HG02798 (cell line): ENCODE results near the gene TANK.
"Not testable (repeated sequence)": the region's sequence is repeated elsewhere in the genome, so short reads cannot be mapped to it uniquely, and the experiment has no call there.

Experiments used
- ATAC-seq: cut with Tn5 transposase; IDR thresholded peaks from one replicate; pipeline ENCODE4 v1.9.1; 2021; ENCODE audit warnings: mild to moderate bottlenecking; ENCODE audit not compliant: unreplicated experiment, poor library complexity

TANK gene

DNA sequence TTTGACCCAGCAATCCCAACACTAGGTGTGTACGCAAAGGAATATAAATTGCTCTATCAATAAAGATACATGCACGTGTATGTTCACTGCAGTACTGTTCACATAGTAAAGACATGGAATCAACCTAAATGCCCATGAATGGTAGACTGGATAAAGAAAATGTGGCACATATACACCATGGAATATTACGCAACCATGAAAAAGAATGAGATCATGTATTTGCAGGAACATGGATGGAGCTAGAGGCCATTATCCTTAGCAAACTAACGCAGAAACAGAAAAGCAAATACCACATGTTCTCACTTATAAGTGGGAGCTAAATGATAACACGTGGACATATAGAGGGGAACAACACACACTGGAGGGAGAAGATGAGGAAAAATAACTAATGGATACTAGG is 27.8 kb upstream of the TANK start:
- ATAC-seq: not testable (repeated sequence)

DNA sequence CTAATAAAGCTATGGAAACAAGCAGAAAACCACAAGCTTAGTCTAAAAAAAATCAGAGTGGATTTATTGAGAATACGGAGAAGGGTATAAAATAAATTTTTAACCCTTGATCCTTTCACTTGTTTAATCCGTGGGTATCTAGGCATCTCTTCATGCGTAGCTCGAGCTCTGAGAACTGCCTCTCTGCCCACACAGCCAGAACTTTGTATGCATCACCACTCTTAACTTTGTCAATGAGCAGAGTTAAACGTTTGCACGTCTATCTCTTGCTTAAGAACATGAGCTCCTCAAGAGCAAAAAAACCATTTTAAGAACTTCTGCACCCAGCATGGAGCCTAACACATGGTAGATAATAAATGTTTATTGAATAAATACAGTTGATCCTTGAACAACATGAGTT is 26.9 kb upstream of the TANK start:
- ATAC-seq: no peak

DNA sequence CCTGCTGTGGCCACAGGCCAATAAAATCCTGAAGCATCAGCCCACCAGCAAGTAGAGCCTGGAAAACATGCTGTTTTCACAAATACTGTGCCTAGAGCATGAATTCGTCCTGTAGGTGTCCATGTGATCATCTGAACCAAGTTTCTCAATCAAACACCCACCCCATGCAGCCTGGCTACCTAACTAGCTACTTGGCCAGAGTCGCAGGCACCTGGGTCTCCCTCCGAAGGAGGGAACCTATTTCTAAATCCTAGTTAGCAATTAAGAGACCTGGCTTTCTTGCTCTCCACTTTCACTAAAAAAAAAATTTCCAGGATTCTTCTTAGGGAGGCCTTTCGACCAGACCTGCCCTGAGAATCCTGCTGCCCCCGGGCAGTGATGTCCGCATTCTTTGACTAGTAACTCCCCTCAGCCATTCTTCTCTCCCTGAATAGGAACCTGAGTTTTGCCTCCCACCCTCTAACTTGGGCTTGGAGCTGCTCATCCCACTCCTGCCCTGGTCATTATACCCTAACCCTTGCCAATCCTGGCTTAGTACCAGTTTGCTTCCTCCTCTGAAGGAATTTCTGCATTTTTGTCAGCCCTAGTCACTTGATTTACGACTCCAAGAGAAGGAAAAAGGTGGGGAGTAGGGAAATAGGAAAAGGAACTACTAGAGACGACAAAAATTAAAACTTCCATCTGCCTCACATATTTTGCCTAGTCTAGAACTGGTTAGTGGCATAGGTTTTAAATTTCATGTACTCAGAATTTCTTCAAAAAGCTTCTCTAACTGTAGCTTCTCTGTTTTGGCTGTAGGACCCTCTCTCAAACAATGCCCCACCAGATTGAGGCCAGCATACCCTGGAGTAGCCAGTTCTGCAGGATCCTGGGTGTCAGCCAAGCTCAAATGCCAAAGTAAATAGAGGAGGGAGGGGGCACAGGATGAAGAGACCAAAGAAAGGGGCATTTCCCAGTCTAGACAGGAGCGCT is 25.4 kb upstream of the TANK start:
- no peak for ATAC-seq

DNA sequence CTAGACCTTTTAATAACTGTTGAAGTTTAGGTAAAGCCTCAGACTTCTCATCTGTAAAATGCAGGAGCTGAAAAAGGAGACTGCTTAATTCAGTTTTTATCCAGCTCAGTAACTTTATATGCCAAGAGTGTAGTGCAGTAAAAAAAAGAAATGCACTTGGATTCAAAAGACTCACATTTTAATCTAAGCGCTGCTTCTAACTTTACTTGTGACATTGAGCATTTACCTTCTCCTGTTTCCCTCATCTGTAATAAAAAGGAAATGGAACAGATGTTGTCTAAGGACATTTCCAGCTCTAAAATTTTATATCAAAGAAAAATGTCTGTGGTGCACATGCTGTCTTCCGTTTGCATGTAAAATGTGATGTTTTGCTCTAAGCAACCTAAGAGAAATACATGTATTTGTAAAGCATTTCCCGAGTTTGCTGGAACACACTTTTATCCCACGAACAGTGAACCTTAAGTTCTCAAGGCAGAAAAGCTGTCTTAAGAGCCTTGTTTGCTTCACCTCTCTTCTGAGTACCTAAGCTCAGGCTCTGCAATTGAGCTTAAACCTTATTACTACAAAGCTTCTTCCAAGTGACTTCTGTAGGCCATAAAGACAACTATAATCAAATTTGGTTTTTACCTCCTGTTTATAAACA is 24.2 kb upstream of the TANK start:
- ATAC-seq: no peak

DNA sequence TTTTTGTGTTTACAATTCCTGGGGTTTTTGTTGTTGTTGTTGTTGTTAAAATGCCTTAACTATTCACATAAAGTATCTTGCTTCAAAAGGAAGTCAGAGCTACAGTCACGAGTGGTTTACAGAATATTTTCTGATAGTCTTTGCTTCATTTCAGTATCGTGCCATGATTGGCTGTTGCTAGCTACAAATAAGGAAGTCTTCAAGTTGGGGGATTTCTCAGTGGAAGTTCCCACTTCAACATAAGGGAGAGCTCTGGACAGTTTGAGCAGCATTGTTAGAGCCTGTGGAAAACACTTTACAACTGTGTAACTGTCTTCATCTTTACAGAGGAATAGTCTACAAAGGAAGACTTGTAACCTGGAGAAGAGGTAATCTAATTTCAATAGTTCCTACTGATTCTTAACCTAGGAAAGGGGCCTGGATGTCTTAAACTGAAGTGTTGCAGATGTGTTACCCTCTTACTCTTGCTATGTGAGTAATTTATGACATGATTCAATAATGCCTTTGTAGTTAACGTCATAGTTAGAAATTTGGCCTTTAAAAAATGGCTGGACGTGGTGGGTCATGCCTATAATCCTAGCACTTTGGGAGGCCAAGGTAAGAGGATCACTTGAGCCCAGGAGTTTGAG is 23.4 kb upstream of the TANK start:
- ATAC-seq: peak; percentile 85

DNA sequence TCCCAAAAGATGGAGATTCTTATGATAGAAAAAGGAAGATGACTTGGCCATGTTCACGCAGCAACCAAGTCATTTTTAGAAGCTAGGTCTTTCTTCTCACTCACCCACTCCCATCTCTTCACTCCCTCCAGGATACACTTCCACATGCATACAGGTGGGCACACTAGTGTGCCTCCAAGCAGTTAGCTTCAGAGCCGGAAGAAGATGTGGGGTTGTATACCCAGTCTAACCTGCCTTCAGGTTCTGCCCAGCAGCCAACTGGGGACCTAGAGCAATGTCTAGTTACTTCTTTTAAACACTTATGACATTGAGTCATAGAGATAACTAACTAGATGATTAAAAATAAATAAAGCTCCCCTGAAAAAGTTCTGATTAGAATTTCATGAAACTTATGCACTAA is 21.8 kb upstream of the TANK start:
- peak; percentile 27 for ATAC-seq

DNA sequence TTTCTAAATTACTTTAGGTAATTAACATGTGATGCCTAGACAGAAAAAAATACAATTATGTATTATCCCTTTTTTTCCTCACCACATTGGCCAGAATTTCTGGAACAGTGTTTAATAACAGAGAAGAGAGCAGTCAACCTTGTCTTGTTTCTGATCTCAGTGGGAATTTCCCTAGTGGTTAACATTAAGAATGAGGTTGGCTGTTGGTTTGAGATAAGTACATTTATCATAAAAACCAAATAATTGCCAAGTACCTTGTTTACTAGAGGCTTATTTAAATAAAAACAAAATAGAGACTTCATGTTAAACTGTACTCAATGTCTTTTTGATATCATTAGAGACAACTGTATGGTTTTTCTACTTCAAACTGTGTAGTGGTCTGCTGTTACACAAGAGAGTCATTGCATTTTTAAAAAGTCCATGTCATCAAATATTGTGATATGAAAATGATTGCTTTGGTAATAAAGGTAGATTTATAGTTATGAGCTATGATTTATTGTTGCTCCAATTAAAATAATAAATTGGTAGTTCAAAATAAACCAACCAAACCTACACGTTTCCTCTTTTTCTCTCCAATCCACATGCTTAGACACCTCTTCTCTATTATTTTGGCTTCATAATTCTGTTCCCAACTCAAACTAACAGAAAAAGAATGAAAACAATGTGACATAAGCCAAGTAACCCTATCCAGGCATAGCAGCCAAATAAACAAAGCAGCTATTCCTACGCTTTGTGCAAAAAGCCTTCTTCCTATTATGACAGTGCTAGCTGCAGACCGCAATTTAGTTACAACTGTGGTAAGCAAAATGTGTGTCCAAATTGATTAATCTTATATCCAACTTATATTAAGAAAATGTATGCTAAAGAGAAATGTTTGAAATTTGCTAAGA is 20.9 kb upstream of the TANK start:
- peak; percentile 26 for ATAC-seq

DNA sequence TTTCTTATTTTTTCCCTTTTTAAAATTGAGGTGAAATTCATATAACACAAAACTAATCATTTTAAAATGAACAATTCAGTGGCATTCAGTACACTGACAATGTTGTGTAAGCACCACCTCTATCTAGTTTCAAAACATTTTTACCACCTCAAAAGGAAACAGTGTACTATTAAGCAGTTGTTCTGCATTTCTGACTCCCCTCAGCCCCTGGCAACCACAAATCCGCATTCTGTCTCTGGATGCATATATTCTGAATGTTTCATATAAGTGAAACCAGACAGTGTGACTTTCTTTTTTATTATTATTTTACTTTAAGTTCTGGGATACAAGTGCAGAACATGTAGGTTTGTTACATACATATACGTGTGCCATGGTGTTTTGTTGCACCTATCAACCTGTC is 19.2 kb upstream of the TANK start:
- peak; percentile 47 for ATAC-seq

DNA sequence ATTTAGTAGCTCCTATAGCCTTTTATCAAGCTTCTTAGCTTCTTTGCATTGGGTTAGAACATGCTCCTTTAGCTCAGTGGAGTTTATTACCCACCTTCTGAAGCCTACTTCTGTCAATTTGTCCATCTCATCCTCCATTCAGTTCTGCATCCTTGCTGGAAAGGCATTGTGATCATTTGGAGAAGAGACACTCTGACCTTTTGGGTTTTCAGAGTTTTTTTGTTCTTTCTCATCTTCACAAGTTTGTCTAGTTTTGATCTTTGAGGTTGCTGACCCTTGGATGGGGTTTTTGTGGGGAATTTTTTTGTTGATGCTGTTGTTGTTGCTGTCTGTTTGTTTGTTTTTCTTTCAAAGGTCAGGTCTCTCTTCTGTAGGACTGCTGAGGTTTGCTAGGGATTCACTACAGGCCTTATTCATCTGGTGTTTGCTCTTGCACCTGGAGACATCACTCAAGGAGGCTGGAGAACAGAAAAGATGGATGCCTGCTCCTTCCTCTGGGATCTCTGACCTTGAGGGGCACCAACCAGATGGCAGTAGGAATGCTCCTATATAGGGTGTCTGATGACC is 13.9 kb upstream of the TANK start:
- ATAC-seq: peak; percentile 53

DNA sequence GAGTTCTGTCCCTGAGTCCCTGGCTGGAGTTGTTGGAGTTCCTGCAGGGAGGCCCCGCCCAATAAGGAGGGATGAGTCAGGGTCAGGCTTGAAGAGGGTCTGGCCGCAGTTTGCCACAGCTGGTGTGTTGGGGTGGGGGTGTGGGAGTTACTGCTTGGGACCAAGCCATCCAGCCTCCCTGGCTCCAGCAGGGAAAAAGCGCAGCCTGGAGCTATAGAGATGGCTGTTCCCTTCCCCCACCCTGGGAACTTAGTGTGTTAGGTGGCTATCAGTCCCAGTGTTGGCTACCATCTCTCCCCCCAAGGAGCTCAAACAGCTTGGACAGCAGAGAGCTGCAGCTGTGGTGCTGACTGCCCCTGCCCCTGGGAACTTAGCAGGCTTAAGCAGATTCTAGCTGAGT is 13.2 kb upstream of the TANK start:
- peak; percentile 25 for ATAC-seq

DNA sequence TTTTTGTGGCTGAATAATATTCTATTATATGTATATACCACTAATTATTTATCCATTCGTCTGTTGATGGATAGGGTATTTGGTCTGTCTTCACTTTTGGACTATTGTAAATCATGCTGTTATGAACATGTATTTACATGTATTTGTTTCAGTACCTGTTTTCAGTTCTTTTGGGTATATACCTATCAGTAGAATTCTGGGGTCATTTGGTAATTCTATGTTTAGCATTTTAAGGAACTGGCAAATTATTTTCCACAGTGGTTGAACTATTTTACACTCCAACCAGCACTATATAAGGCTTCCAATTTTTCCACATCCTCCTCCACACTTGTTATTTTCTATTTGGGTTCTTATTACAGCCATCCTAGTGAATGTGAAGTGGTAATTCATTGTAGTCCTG is 12.4 kb upstream of the TANK start:
- ATAC-seq: peak; percentile 58

DNA sequence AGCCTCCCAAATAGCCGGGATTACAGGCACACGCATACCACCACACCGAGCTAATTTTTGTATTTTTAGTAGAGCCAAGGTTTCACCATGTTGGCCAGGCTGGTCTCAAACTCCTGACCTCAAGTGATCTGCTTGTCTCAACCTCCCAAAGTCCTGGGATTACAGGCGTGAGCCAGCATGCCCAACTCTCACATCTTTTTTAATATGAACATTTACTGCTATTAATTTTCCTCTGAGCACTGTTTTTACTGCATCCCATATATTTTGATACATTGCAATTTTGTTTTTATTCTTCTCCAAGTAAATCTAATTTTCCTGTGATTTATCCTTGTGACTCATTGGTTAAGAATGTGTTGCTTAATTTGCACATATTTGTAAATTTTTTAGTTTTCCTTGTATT is 9.5 kb upstream of the TANK start:
- no peak for ATAC-seq

DNA sequence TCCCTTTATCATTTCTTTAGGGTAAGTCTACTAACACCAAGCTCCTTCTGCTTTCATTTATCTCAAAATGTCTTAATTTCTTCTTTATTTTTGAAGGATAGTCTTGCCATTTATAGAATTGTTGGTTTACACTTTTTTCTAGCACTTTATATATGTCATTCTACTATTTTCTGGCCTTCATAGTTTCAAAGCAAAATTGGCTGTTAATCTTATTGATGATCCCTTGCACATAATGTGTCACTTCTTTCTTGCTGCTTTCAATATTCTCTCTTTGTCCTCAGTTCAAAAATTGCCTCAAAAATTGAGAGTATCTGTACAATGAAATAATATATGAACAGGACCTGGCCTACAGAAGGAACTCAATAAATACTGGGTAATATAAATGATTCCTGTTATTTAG is 7.9 kb upstream of the TANK start:
- ATAC-seq: no peak

DNA sequence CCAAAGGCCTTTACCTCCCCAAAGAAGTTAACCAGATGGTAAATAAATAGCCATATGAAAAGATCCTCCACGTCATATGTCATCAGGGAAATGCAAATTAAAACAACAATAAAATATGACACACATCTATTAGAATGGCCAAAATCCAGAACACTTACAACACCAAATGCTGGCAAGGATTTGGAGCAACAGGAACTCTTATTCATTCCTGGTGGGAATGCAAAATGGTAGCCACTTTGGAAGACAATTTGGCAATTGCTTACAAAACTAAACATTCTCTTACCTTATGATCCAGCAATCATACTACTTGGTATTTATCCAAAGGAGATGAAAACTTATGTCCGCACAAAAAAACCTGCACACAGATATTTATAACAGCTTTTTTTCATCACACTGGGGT is 1.3 kb upstream of the TANK start:
- ATAC-seq: no peak

DNA sequence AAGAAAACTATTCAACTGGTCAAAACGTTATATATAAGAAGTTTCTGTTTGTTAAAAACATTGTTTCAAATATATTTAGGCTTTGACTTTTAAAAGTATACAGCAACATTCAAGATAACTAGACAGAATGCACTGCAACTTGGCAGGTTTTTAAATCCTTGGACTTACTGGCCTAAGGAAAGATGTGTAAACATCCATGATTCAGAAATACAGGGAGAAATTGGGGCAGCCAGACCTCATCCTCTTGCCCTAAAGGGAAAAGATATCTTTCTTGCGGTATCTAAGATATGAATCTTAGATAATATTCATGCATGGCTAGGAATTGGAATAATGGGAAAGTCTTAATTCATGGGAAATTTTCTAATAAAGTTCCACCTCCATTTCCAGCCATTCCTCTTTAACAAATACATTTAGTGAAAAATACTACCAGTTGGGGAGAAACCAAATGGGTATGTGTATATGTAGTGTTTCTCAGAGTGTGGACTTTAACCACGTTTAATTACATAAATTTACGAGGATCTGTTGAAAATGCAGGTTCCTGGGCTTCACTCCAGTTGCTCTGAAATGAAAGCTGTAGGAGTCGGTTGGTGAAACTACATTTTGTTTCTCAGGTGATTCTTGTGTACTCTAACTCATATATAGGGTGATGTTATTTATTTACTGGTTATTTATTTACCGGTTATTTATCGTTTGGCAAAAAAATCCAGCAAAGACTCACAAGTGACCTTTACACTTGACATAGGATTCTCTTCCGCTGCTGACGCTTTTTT is 587 bp upstream of the TANK start:
- peak; percentile 2 for ATAC-seq

DNA sequence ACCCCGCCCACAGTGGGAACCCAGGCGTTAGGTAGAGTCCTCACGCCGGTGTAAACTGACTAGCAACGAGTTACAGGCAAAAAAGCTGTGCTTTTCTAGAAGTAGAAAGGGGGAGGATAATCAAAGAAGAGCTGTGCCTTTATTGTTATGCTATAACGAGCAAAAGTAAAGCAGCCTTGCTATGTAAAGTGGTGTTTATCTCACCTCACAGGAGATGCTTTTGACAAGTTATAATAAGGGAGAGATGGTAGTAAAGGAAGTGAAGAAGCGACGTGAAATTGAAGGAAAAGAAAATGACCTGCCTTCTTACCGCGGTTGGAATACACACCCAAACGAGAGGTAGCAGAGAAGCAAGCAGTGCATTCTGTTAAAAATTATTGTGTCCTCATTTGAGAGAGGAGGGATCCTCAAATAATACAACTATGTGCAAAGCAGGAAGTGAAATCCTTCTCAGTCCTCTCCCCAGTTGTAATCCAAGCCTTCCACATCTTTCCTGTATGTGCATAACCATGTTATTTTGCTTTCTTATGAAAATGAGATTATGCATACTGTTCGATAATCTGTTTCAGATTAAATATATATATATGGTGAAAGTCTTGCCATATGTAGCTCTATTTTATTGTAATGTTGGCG is 962 bp downstream of the TANK start:
- ATAC-seq: peak; percentile 0

DNA sequence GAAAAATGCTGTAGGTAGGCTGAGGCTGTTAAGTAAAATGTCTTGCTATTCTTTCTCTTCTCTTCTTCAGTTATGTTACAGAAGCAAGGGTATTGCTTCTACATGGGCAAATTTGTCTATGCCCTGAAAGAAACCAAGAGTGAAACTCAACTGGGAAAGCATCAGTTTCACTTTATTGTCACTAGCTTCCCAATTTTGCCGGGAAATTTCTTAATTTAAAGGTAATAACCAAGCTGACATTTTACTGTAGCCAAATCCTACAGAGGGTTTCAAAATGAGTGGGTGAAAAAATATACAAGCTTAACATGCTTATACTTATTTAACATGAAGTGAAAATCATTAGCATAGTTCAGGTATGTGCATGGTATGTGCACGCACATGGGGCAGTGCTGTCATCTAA is 3.2 kb downstream of the TANK start:
- ATAC-seq: no peak

DNA sequence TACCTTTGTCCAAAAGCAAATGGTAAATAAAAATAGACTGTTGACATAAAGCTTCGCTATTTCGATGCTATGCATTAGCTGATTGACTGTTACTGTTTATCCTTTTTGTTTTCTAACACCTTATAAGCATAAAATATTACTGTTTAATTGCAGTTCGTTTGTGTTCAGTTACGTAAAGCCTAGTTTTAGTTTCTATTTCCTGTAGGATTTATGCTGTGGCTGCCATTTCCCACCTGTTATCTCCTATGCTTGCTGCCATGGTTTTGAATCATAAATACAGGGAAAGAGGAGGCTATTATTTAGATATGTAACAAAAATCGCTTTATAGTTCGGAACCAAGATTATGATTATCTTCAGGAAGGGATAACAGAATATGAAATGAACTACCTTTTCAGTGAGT is 3.9 kb downstream of the TANK start:
- ATAC-seq: no peak

DNA sequence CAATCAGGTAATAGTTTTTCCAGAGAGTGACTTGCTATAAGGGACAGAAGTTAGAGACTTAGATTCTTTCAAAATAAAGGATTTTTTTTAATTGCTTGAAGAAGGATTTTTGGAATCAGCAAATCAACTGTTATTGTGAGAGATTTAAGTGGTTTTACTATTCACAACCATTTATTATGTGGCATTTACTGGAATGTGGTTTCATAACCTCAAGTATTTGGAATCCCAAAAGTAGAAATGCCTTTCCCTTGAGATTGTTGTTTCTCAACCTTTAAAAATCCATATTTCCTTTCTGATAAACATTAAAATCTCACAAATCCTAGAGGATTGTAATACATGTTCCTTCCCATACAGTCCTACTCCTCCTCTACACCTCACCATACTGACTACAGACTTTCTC is 5.0 kb downstream of the TANK start:
- no peak for ATAC-seq
